ENCODE measurements around the gene GPR6.

GPR6 gene

DNA sequence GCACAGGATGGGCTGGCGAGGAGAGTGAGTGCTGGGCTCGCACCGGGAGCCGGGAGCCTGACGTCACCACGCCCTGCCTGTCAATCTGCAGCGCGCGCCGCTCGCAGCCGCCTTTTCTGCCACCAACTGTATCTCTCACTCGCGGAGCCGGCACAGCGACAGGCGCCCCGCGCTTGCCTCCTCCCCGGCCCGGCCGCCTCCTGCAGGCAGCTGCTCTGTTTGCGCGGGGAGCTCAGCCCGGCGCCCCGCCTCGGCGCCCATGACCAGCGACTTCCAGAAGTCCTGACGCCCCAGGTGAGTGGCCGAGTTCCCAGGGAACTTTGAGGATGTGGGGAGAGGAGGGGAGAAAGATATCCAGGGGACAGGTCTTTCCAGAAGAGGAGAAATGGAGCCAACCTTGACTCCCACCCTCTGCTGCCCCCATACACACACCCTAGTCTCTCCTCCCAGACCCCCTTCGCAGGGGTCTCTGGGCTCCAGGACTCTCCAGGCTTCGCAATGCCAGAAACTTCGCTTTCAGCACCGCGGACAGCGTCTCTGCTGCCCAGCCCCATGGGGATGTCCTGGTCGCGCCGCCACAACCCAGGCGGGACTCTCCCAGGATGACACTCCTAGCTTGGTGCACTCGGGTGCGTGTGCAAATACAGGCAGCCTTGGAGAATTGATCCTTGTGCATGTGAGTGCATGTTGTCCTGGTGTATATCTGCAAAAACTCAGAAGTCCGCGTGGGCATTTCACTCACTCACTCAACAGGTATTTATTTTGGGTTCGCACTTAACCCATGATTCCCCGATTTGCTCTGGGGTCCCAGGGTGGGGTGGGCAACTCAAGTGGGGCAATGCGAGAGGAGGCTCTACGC, at the start of gene GPR6 (continued):
- TF ChIP-seq, protein P1, sequence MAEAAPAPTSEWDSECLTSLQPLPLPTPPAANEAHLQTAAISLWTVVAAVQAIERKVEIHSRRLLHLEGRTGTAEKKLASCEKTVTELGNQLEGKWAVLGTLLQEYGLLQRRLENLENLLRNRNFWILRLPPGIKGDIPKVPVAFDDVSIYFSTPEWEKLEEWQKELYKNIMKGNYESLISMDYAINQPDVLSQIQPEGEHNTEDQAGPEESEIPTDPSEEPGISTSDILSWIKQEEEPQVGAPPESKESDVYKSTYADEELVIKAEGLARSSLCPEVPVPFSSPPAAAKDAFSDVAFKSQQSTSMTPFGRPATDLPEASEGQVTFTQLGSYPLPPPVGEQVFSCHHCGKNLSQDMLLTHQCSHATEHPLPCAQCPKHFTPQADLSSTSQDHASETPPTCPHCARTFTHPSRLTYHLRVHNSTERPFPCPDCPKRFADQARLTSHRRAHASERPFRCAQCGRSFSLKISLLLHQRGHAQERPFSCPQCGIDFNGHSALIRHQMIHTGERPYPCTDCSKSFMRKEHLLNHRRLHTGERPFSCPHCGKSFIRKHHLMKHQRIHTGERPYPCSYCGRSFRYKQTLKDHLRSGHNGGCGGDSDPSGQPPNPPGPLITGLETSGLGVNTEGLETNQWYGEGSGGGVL (tag by site-specific recombination; IDR thresholded peaks at IDR 0.05): no peak
- TF ChIP-seq ZNF155 (tag by site-specific recombination; IDR thresholded peaks at IDR 0.05) (no peak), PRDM6 (tag by site-specific recombination; IDR thresholded peaks at IDR 0.05) (no peak), ZNF658 (tag by site-specific recombination; IDR thresholded peaks at IDR 0.05) (no peak), ZNF623 (tag by site-specific recombination; IDR thresholded peaks at IDR 0.05) (no peak), INSM2 (tag by site-specific recombination; IDR thresholded peaks at IDR 0.05) (no peak), ZNF132 (tag by site-specific recombination; IDR thresholded peaks at IDR 0.05; ENCODE audit: borderline replicate concordance) (no peak), ZNF558 (tag by site-specific recombination; IDR thresholded peaks at IDR 0.05) (no peak), PRDM1 (tag by site-specific recombination; IDR thresholded peaks at IDR 0.05) (no peak)

- POLR2A ChIA-PET: no interaction called here
- Histone ChIP-seq H3K4me3 (ENCODE audit: low read depth, low read length) (no peak overlapping the region), H3K4me1 (ENCODE audit: control insufficient read depth, insufficient read depth, low read length) (no peaks in the 10 kb centered on the region), H3K27ac (ENCODE audit: extremely low read depth, low read depth, low read length) (no peak overlapping the region), H3K36me3 (ENCODE audit: control insufficient read depth in 2 of 2, insufficient read depth in 1 of 2, low read length in 2 of 2) (no peaks in the 10 kb centered on the region), H3K9me3 (ENCODE audit: control insufficient read depth, insufficient read depth, low read depth, low read length) (no peaks in the 10 kb centered on the region)
- CTCF ChIA-PET: no interaction called here
- TF ChIP-seq ZNF558 (tag by site-specific recombination; IDR thresholded peaks at IDR 0.05): no peak
- TF ChIP-seq ZNF214 (tag by site-specific recombination; IDR thresholded peaks at IDR 0.05; ENCODE audit: borderline replicate concordance): no peak
- no peak for TF ChIP-seq ZNF664 (tag by site-specific recombination; IDR thresholded peaks at IDR 0.05)
- no peak for TF ChIP-seq ZBTB48 (tag by site-specific recombination; IDR thresholded peaks at IDR 0.05)
- no peak for TF ChIP-seq ZNF639 (tag by site-specific recombination; IDR thresholded peaks at IDR 0.05)
- no peak for TF ChIP-seq ZFP69B (tag by site-specific recombination; IDR thresholded peaks at IDR 0.05)
- no peak for TF ChIP-seq ZNF776 (tag by site-specific recombination; IDR thresholded peaks at IDR 0.05; ENCODE audit: borderline replicate concordance)
- TF ChIP-seq ZNF140 (tag by site-specific recombination; IDR thresholded peaks at IDR 0.05): no peak
- no peak for TF ChIP-seq ZNF37A (tag by site-specific recombination; IDR thresholded peaks at IDR 0.05)
Observed at GRCh38 chr6:109934293-109934692, 43.8 kb upstream of the GPR6 start.
